ENCODE data around the gene TMEM52B. TPM values are rescaled to one million over a fixed set of nuclear protein-coding genes. Genes with fewer than 3 reads are reported as not detected.

TMEM52B gene
- total RNA-seq, 1 experiment from 2014 or later, result not detected

DNA sequence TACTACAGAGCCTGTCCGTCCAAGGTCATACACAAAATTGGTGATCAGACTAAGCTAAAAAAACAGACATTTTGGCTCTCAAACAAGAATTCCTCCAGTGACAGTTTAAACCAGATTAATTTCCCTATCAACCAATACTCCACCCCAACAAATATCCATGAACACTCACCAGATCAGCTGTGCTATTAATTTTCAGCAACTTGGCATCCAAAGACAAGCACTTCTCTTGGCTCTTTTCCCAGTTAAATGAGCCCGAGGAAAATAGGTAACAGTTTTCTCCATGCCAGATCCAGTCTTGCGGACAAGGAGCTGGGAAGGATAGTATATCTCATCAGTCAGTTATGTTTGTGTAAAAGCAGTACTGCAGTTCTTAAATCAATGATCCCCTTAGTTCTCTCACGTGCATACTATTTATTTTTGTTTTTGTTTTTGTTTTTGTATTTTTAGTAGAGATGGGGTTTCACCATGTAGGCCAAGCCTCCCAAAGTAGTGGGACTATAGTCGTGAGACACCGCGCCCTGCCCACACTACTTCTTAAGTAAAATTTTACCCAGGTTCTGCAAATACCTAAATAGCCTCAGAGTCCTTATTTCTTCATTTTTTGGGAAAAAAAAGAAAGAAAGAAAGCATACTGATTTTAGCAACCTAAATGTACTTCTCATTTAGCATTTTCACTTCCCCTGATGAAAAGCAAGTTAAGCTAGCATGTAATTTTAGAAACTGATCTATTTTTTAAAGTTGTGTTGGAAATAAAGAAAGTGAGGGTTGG, 18.0 kb upstream of the TMEM52B start:
- Histone ChIP-seq H3K4me1 (ENCODE audit: insufficient read depth, low read length, poor library complexity, severe bottlenecking) (no peaks in the 10 kb centered on the region), H3K4me3 (ENCODE audit: low read depth, low read length, poor library complexity, severe bottlenecking) (no peak overlapping the region), H3K36me3 (ENCODE audit: insufficient read depth, low read length, poor library complexity, severe bottlenecking) (no peaks in the 10 kb centered on the region), H3K27ac (ENCODE audit: low read depth, low read length, poor library complexity, severe bottlenecking) (no peak overlapping the region), H3K9me3 (ENCODE audit: low read depth, low read length, poor library complexity, severe bottlenecking) (no peaks in the 10 kb centered on the region), H3K27me3 (replicated peaks; ENCODE audit: insufficient read depth, low read depth, low read length, poor library complexity) (no peaks in the 10 kb centered on the region)
- no peak for DNase-seq (ENCODE audit: low spot score)
- ChIA-PET POLR2A (ENCODE audit: low non-redundant PET) (no interaction called here), CTCF (interaction anchor here (0.6 kb wide), 1 partner anchor 25 kb away, joined by 5 read pairs; no protein-coding TSS in a partner anchor)
- no TSS peak for BruUV-seq (replicated peaks)
- TF ChIP-seq CTCF (conservative IDR thresholded peaks at IDR 0.05; ENCODE audit: low read depth, low read length) (no peak), EZH2 (IDR thresholded peaks at IDR 0.05; ENCODE audit: borderline replicate concordance, low read depth, low read length, poor library complexity, severe bottlenecking) (no peak)
- intact Hi-C loops (cut with micrococcal nuclease; ENCODE audit: unreplicated experiment), result no loop called here

- Histone ChIP-seq H3K27me3 (replicated peaks; ENCODE audit: insufficient read depth, low read depth, low read length, poor library complexity) (no peaks in the 10 kb centered on the region), H3K27ac (ENCODE audit: low read depth, low read length, poor library complexity, severe bottlenecking) (no peak overlapping the region), H3K4me1 (ENCODE audit: insufficient read depth, low read length, poor library complexity, severe bottlenecking) (no peaks in the 10 kb centered on the region), H3K9me3 (ENCODE audit: low read depth, low read length, poor library complexity, severe bottlenecking) (no peaks in the 10 kb centered on the region), H3K36me3 (ENCODE audit: insufficient read depth, low read length, poor library complexity, severe bottlenecking) (no peaks in the 10 kb centered on the region), H3K4me3 (ENCODE audit: low read depth, low read length, poor library complexity, severe bottlenecking) (no peak overlapping the region)
- no TSS peak for BruUV-seq (replicated peaks)
- ChIA-PET POLR2A (ENCODE audit: low non-redundant PET) (no interaction called here), CTCF (no interaction called here)
- DNase-seq (ENCODE audit: low spot score), result no peak
- no peak for TF ChIP-seq CTCF (conservative IDR thresholded peaks at IDR 0.05; ENCODE audit: low read depth, low read length)
- TF ChIP-seq EZH2 (IDR thresholded peaks at IDR 0.05; ENCODE audit: borderline replicate concordance, low read depth, low read length, poor library complexity, severe bottlenecking), result no peak
- intact Hi-C loops (cut with micrococcal nuclease; ENCODE audit: unreplicated experiment), result no loop called here
These were observed 15.7 kb upstream of the TMEM52B start for GRCh38 chr12:10163084-10163483.

- Histone ChIP-seq H3K4me3 (ENCODE audit: low read depth, low read length, poor library complexity, severe bottlenecking) (no peak overlapping the region), H3K27me3 (replicated peaks; ENCODE audit: insufficient read depth, low read depth, low read length, poor library complexity) (no peaks in the 10 kb centered on the region), H3K4me1 (ENCODE audit: insufficient read depth, low read length, poor library complexity, severe bottlenecking) (no peaks in the 10 kb centered on the region), H3K36me3 (ENCODE audit: insufficient read depth, low read length, poor library complexity, severe bottlenecking) (no peaks in the 10 kb centered on the region), H3K9me3 (ENCODE audit: low read depth, low read length, poor library complexity, severe bottlenecking) (no peaks in the 10 kb centered on the region), H3K27ac (ENCODE audit: low read depth, low read length, poor library complexity, severe bottlenecking) (no peak overlapping the region)
- ChIA-PET POLR2A (ENCODE audit: low non-redundant PET) (no interaction called here), CTCF (no interaction called here)
- intact Hi-C loops (cut with micrococcal nuclease; ENCODE audit: unreplicated experiment), result no loop called here
- no TSS peak for BruUV-seq (replicated peaks)
- no peak for TF ChIP-seq CTCF (conservative IDR thresholded peaks at IDR 0.05; ENCODE audit: low read depth, low read length)
- no peak for TF ChIP-seq EZH2 (IDR thresholded peaks at IDR 0.05; ENCODE audit: borderline replicate concordance, low read depth, low read length, poor library complexity, severe bottlenecking)
- DNase-seq (ENCODE audit: low spot score), result no peak
These were observed 13.4 kb upstream of the TMEM52B start for GRCh38 chr12:10165421-10165820.

All from A673 (cell line).